ENCODE measurements around the gene CTTN. TPM values are rescaled to one million over a fixed set of nuclear protein-coding genes. Genes with fewer than 3 reads are reported as not detected.
"Not testable (repeated sequence)": the region's sequence is repeated elsewhere in the genome, so short reads cannot be mapped to it uniquely, and the experiment has no call there.

Gene CTTN
- polyA plus RNA-seq, 3 donors = 174 to 238 (median 175) TPM

DNA sequence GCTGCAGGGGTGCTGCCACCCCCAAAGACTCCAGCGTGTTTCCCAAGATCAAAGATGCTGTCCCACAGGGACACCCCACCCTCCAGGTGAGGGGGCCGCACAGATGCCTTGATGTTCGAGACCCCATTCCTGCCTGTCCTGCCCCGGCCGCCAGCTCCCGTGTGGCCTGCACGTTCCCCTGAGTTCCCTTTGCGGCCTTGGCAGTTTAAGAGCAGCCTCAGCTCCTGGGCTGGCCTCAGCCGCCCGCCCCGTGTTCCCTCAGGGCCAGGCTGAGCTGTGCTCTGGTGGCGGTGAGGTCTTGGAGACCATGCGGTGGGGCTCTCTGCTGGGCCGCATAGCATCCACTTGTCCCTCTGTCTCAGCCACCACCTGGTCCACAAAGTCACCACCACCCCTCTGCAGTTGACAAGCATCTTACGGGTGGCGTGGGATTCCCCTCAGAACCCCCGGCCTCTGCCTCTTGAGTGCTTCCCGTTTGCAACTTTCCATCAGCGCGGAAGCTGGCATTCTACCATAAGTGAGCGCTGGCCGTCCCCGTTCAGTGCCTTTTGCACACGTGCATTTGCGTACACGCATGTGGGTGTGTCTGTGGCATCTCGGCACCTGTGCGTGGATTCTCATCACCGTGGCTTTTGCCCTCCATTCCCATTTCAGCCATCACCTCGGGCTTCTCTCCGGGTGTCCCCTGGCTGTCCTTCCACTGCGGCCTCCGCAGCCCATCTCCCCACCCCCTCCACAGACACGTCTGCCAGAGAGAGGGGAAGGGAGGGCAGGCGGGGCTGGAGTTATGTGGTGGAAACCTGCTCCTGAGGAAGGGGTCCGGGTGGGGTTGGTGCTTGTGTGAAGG lies 35.9 kb downstream of the CTTN start:
- DNase-seq (ENCODE audit: extremely low read depth in 1 of 11, low read depth in 9 of 11, low spot score in 4 of 11) = no peak

GRCh38 chr11:70434813-70435278 lies 36.5 kb downstream of the CTTN start:
- no peak for DNase-seq (ENCODE audit: extremely low read depth in 1 of 11, low read depth in 9 of 11, low spot score in 4 of 11)

DNA sequence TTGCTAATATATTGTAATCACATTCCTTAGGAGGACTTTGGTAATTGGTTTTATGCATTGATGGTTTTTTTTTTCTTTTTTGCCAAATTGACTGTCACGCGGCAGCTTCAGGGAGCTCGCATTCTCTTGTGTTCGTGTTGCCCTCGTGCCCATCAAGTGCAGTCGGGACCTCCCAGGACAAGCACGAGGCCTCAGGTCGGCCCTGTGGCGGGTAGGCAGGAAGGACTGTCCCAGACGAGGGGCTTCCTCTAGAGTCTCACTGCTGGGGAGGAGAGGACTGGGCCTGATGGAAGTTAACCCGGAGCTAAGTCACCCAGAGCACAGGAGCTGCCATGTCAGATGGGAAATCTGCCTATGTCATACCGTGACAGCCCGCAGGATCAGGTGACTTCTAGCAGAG lies 37.0 kb downstream of the CTTN start:
- no peak for DNase-seq (ENCODE audit: extremely low read depth in 1 of 11, low read depth in 9 of 11, low spot score in 4 of 11)

DNA sequence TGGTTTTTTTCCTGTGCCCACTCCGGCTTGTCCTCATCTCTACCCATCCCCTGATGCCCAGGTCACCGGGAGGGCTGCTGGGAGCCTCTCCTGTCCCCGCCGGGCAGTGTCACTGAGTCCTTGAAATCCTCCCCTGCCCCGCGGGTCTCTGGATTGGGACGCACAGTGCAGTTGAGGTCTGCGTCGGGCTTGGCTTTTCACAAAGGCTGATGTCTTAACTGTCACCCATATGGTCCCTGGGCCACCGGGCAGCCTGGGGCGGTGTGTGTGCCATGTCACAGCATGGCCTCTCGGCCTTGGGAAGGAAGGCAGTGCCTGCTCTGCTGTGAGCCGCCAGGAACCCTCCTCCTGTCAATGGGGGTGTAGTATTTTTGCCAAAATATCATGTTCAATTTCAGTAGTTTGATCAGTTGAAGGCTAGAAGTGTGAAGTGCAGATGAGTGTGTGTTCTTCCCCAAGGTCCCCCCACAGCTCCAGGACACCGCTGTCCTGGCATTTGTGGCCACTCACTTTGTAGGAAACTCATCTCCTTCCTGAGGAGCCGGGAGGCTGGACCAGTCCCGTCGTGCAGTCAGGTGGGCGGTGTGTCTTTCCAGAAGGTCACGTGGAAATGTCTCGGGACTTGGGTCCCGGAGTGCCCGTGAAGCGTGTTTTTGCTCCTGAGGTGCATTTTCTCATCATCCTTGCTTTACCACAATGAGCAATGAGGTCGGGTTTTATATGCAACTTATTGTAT lies 37.6 kb downstream of the CTTN start:
- no peak for DNase-seq (ENCODE audit: extremely low read depth in 1 of 11, low read depth in 9 of 11, low spot score in 4 of 11)

DNA sequence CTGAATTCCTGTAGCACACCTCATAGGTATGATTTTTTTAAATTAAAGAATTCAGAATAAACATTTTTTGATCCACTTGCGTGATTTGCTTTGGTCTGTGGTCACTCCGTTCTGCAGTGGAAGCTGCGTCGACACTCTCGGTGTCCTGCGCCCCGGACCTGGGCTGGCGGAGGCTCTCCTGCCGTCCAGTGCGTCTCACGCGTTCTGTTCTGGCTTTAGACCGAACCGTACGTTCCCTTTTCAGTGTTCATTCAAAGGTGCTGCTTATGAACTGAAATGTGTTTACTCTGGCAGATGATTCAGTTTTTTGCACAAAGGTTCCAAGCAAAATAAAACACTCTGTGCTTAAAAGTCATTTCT lies 38.2 kb downstream of the CTTN start:
- no peak for DNase-seq (ENCODE audit: extremely low read depth in 1 of 11, low read depth in 9 of 11, low spot score in 4 of 11)

- no peak for DNase-seq (ENCODE audit: extremely low read depth in 1 of 11, low read depth in 9 of 11, low spot score in 4 of 11)
These were observed 38.9 kb downstream of the CTTN start for GRCh38 chr11:70437111-70437784.

DNA sequence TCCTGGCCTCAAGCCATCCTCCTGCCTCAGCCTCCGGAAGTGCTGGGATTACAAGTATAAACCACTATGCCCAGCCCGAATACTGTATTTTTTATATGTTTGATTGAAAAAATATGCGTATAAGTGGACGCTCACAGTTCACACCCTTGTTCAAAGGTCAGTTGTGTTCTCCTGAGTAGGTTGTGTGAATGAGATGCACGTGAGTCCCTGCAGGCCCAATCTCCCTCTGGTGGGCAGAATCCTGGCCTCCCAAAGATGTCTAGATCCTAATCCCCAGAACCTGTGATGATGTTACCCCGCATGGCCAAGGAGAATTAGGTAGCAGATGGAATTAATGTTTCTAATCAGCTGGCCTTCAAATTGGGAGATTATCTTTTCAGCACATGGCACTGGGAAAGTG lies 41.9 kb downstream of the CTTN start:
- no peak for DNase-seq (ENCODE audit: extremely low read depth in 1 of 11, low read depth in 9 of 11, low spot score in 4 of 11)

DNA sequence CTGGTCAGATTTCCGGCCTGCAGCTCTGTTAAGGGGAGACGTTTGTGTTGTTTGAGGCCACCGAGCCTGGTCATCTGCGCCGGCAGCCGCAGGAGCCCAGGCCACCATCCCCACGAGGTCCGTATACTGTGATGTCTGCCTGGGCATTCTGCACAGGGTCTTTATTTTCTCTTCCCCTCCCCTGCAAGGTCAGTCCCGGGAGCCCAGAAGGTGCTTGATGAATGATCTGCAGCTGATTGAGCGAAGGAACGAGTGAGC lies 45.4 kb downstream of the CTTN start:
- DNase-seq (ENCODE audit: extremely low read depth in 1 of 11, low read depth in 9 of 11, low spot score in 4 of 11) = no peak

GRCh38 chr11:70445091-70445490 lies 46.8 kb downstream of the CTTN start:
- no peak for DNase-seq (ENCODE audit: extremely low read depth in 1 of 11, low read depth in 9 of 11, low spot score in 4 of 11)

- no peak for DNase-seq (ENCODE audit: extremely low read depth in 1 of 11, low read depth in 9 of 11, low spot score in 4 of 11)
These were observed 47.3 kb downstream of the CTTN start for GRCh38 chr11:70445605-70446004.

DNA sequence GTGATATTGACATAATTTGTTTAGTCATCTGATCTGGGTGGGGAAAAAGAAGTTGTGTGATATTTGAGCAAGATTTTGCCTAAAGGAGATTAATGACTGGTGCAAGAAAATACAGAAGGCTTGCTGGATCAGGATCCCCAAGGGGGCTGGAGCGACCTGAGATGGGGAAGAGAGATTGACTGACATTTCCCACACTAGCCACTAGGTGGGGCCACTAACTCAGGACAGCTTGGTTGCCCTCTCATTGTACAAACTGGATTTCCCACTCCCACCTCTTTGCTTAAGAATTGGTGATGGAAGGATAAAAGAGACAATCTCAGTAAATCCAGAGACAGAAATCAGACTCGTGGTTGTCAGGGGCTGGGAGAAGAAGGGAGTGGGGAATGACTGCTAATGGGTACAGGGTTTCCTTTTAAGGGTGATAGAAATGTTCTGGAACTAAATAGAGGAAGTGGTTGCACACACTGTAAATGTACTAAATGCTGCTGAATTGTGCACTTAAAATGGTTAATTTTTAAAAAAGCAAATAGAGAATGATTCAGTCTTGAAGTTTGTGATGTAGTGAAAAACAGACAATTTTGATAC lies 50.7 kb downstream of the CTTN start:
- DNase-seq (ENCODE audit: extremely low read depth in 1 of 11, low read depth in 9 of 11, low spot score in 4 of 11) = no peak

DNA sequence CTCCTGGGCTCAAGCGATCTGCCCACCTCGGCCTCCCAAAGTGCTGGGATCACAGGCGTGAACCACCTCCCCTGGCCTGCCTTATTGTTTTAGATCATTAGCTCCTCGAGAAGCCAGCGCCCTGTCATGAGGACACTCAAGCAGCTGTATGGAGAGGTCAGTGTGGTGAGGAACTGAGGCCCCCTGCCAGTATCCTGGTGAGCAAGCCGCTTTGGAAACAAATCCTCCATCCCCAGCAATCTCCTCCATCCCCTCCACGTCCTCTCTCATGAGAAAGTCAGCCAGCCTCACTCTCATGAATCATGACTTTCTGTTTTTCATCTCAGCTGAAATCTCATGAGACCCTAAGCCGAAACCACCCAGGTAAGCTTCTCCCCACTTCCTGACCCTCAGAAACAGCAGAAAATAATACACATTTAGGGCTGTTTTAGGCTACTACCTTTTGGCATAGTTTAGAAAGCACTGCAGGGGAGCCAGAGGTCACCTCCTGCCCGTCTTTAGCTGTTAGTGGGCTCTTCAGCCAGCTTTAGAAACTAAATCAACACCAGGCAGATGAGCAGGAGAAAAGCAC lies 56.0 kb downstream of the CTTN start:
- DNase-seq (ENCODE audit: extremely low read depth in 1 of 11, low read depth in 9 of 11, low spot score in 4 of 11) = no peak

DNA sequence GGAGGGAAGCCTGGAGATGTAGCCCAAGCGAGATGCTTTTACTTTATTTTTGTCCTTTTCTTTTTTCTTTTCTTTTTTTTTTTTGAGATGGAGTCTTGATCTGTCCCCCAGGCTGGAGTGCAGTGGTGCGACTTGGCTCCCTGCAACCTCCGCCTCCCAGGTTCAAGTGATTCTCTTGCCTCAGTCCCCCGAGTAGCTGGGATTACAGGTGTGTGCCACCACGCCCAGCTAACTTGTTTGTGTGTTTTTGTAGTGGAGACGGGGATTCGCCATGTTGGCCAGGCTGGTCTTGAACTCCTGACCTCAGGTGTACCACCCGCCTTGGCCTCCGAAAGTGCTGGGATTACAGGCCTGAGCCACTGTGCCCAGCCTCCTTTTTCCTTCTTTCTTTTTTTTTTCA lies 56.5 kb downstream of the CTTN start:
- not testable (repeated sequence) for DNase-seq (ENCODE audit: extremely low read depth in 1 of 11, low read depth in 9 of 11, low spot score in 4 of 11)

DNA sequence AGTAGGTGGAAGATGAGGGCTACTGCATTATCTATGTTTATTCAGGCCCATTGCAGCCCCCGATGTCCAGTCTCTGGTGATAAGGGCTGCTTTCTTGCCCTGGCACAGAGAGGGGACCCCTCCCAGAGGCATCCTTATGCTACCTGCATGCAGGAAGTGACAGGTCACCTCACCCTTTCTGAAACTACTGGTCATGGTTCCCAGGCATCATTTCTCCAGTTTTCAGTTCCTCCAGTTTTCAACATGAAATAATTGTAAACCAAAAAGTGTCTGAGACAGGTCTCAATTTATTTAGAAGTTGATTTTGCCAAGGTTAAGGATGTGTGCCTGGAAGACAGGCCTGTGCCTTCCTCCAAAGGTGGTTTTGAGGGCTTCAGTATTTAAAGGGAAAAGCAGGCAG lies 57.0 kb downstream of the CTTN start:
- no peak for DNase-seq (ENCODE audit: extremely low read depth in 1 of 11, low read depth in 9 of 11, low spot score in 4 of 11)

DNA sequence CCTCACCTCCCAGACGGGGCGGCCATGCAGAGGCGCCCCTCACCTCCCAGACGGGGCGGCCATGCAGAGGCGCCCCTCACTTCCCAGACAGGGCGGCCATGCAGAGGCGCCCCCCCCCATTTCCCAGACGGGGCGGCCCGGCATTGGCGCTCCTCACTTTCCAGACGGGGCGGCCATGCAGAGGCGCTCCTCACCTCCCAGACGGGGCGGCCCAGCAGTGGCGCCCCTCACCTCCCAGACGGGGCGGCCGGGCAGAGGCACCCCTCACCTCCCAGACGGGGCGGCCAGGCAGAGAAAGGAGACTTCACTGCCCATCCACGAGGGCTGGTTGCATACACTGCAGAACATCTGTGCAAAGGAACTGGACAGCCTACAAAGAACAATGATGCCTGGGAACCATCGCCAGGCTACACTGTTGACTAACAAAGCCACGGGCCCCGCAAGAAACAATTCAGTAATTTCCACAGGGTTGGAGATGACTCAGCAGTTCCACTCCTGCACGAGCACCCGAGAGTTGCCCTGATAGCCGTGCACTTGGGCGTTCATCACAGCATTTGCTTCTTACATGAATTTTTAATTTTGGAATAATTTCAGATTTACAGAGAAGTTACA lies 58.7 kb downstream of the CTTN start:
- no peak for DNase-seq (ENCODE audit: extremely low read depth in 1 of 11, low read depth in 9 of 11, low spot score in 4 of 11)

- no peak for DNase-seq (ENCODE audit: extremely low read depth in 1 of 11, low read depth in 9 of 11, low spot score in 4 of 11)
These were observed 60.4 kb downstream of the CTTN start for GRCh38 chr11:70458736-70459135.

DNA sequence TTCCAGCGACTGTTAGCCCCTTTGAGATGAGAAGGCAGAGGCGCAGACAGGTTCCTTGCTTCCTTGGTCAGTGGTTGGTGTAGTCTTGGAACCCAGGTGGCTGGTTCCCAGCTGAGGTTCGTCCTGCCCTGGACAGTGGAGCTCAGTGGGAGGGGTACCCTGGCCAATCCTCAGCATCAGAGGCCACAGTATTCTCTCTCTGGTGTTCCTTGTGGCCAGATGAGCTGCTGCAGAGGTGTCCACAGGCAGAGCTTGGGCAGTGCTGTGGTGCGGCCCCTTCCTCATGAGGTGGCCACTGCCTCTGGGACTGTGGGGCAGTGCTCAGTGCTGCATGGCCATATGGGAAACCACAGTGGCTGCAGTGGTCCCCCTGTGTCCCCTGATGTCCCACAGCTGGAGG lies 61.8 kb downstream of the CTTN start:
- DNase-seq (ENCODE audit: extremely low read depth in 1 of 11, low read depth in 9 of 11, low spot score in 4 of 11) = no peak

- no peak for DNase-seq (ENCODE audit: extremely low read depth in 1 of 11, low read depth in 9 of 11, low spot score in 4 of 11)
These were observed 62.6 kb downstream of the CTTN start for GRCh38 chr11:70460964-70461363.

GRCh38 chr11:70462818-70463477 lies 64.6 kb downstream of the CTTN start:
- no peak for DNase-seq (ENCODE audit: extremely low read depth in 1 of 11, low read depth in 9 of 11, low spot score in 4 of 11)
